Measurements from ENCODE around the gene ZNF654.

DNA sequence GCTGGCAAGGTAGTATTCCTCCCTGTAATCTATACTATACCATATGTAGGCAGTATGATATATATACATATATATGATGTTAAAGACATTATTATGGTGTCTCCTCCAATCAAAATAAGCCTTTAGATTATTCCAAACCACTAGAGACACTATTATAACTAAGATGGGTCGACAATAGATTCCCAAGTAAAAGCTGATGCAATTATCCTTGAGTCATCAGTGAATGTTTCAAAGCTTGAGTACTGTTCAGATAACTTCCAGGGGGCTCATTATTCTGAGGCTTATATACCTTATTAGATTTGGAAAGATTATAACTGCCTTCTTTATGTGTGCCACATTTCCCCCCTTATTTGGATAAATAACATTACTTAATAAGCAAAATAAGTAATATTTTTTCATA is 78.8 kb downstream of the ZNF654 start:
- TF ChIP-seq CTCF (IDR thresholded peaks at IDR 0.05; ENCODE audit: insufficient read depth, low read depth, low read length): no peak
- TF ChIP-seq EZH2 (IDR thresholded peaks at IDR 0.05; ENCODE audit: insufficient read depth, low read length): no peak

Measured in astrocyte (in vitro differentiated cells and primary cell).